Measurements from ENCODE around the gene ELF1. TPM values are rescaled to one million over a fixed set of nuclear protein-coding genes. Genes with fewer than 3 reads are reported as not detected.
"Not testable (repeated sequence)": the region's sequence is repeated elsewhere in the genome, so short reads cannot be mapped to it uniquely, and the experiment has no call there.

Gene ELF1
- total and polyA plus RNA-seq, 2 donors (not counting 1 experiment from before 2014, with no cell fraction given): 38.5 to 41.0 TPM

GRCh38 chr13:40908546-40908945 is 110.6 kb downstream of the ELF1 start:
- H3K36me3 ChIP-seq (ENCODE audit: control insufficient read depth, insufficient read depth, low read length): no peaks in the 10 kb centered on the region
- no peaks in the 10 kb centered on the region for H4K20me1 ChIP-seq (ENCODE audit: control insufficient read depth, extremely low read depth, insufficient read depth, low read length)
- no peak overlapping the region for H3K4me3 ChIP-seq (replicated peaks in 1 of 4; ENCODE audit: control extremely low read depth in 1 of 4, insufficient read depth in 1 of 4, low read depth in 3 of 4, low read length in 4 of 4)
- H3K4me2 ChIP-seq (ENCODE audit: extremely low read depth, insufficient read depth, low read length): no peak overlapping the region
- no peak for TF ChIP-seq EZH2 (IDR thresholded peaks at IDR 0.05; ENCODE audit: low read length, missing control alignments)
- TF ChIP-seq CTCF (conservative IDR thresholded peaks at IDR 0.05 in 1 of 2, IDR thresholded peaks at IDR 0.05 in 1 of 2; ENCODE audit: low read depth in 1 of 2, low read length in 2 of 2): no peak
- no peaks in the 10 kb centered on the region for H3K9me3 ChIP-seq (ENCODE audit: control insufficient read depth, insufficient read depth, low read depth, low read length)
- H3K9ac ChIP-seq (ENCODE audit: insufficient read depth, low read length): no peak overlapping the region
- H3K79me2 ChIP-seq (ENCODE audit: control insufficient read depth, insufficient read depth, low read length): no peaks in the 10 kb centered on the region
- H3K4me1 ChIP-seq (ENCODE audit: control insufficient read depth, extremely low read depth, insufficient read depth, low read length): peaks cover 6% of the 10 kb centered on the region
- H3K27me3 ChIP-seq (ENCODE audit: control insufficient read depth, insufficient read depth, low read length): no peaks in the 10 kb centered on the region
- DNase-seq (ENCODE audit: low read depth in 2 of 2): no peak
- no peak overlapping the region for H2AFZ ChIP-seq (ENCODE audit: low read length)
- H3K27ac ChIP-seq (ENCODE audit: insufficient read depth, low read length): no peak overlapping the region

GRCh38 chr13:40901032-40901431 is 118.1 kb downstream of the ELF1 start:
- not testable (repeated sequence) for H3K4me2 ChIP-seq (ENCODE audit: extremely low read depth, insufficient read depth, low read length); H3K36me3 ChIP-seq (ENCODE audit: control insufficient read depth, insufficient read depth, low read length); H3K9ac ChIP-seq (ENCODE audit: insufficient read depth, low read length); H3K4me3 ChIP-seq (replicated peaks in 1 of 4; ENCODE audit: control extremely low read depth in 1 of 4, insufficient read depth in 1 of 4, low read depth in 3 of 4, low read length in 4 of 4); H3K9me3 ChIP-seq (ENCODE audit: control insufficient read depth, insufficient read depth, low read depth, low read length); DNase-seq (ENCODE audit: low read depth in 2 of 2); H3K27me3 ChIP-seq (ENCODE audit: control insufficient read depth, insufficient read depth, low read length); H3K27ac ChIP-seq (ENCODE audit: insufficient read depth, low read length); H2AFZ ChIP-seq (ENCODE audit: low read length); H3K79me2 ChIP-seq (ENCODE audit: control insufficient read depth, insufficient read depth, low read length); H3K4me1 ChIP-seq (ENCODE audit: control insufficient read depth, extremely low read depth, insufficient read depth, low read length); H4K20me1 ChIP-seq (ENCODE audit: control insufficient read depth, extremely low read depth, insufficient read depth, low read length)

GRCh38 chr13:40900568-40900967 is 118.5 kb downstream of the ELF1 start:
- not testable (repeated sequence) for H3K27me3 ChIP-seq (ENCODE audit: control insufficient read depth, insufficient read depth, low read length); H4K20me1 ChIP-seq (ENCODE audit: control insufficient read depth, extremely low read depth, insufficient read depth, low read length); H3K9me3 ChIP-seq (ENCODE audit: control insufficient read depth, insufficient read depth, low read depth, low read length); H3K4me1 ChIP-seq (ENCODE audit: control insufficient read depth, extremely low read depth, insufficient read depth, low read length); H3K36me3 ChIP-seq (ENCODE audit: control insufficient read depth, insufficient read depth, low read length); H3K9ac ChIP-seq (ENCODE audit: insufficient read depth, low read length); H3K4me2 ChIP-seq (ENCODE audit: extremely low read depth, insufficient read depth, low read length); H3K79me2 ChIP-seq (ENCODE audit: control insufficient read depth, insufficient read depth, low read length); H3K27ac ChIP-seq (ENCODE audit: insufficient read depth, low read length); DNase-seq (ENCODE audit: low read depth in 2 of 2); H2AFZ ChIP-seq (ENCODE audit: low read length); H3K4me3 ChIP-seq (replicated peaks in 1 of 4; ENCODE audit: control extremely low read depth in 1 of 4, insufficient read depth in 1 of 4, low read depth in 3 of 4, low read length in 4 of 4)

- H2AFZ ChIP-seq (ENCODE audit: low read length): no peak overlapping the region
- H3K4me3 ChIP-seq (replicated peaks in 1 of 4; ENCODE audit: control extremely low read depth in 1 of 4, insufficient read depth in 1 of 4, low read depth in 3 of 4, low read length in 4 of 4): no peak overlapping the region
- H3K9me3 ChIP-seq (ENCODE audit: control insufficient read depth, insufficient read depth, low read depth, low read length): no peaks in the 10 kb centered on the region
- no peak overlapping the region for H3K4me2 ChIP-seq (ENCODE audit: extremely low read depth, insufficient read depth, low read length)
- no peaks in the 10 kb centered on the region for H4K20me1 ChIP-seq (ENCODE audit: control insufficient read depth, extremely low read depth, insufficient read depth, low read length)
- no peak overlapping the region for H3K27ac ChIP-seq (ENCODE audit: insufficient read depth, low read length)
- DNase-seq (ENCODE audit: low read depth in 2 of 2): no peak
- H3K27me3 ChIP-seq (ENCODE audit: control insufficient read depth, insufficient read depth, low read length): no peaks in the 10 kb centered on the region
- H3K9ac ChIP-seq (ENCODE audit: insufficient read depth, low read length): no peak overlapping the region
- TF ChIP-seq CTCF (conservative IDR thresholded peaks at IDR 0.05 in 1 of 2, IDR thresholded peaks at IDR 0.05 in 1 of 2; ENCODE audit: low read depth in 1 of 2, low read length in 2 of 2) (no peak), EZH2 (IDR thresholded peaks at IDR 0.05; ENCODE audit: low read length, missing control alignments) (no peak)
- H3K79me2 ChIP-seq (ENCODE audit: control insufficient read depth, insufficient read depth, low read length): no peaks in the 10 kb centered on the region
- no peaks in the 10 kb centered on the region for H3K36me3 ChIP-seq (ENCODE audit: control insufficient read depth, insufficient read depth, low read length)
- peaks cover 2% of the 10 kb centered on the region for H3K4me1 ChIP-seq (ENCODE audit: control insufficient read depth, extremely low read depth, insufficient read depth, low read length)
Measured at GRCh38 chr13:40897053-40897452, 122.1 kb downstream of the ELF1 start.

Data from fibroblast of lung (primary cell).